Measurements from ENCODE around the gene PAPSS1. TPM values are rescaled to one million over a fixed set of nuclear protein-coding genes. Genes with fewer than 3 reads are reported as not detected.
A peak's percentile ranks its signal among the peaks of the same experiment; 100 is the strongest.

The PAPSS1 gene
- total RNA-seq, 4 donors from 2014 or later, result 44.4 to 58.4 (median 52.0) TPM

GRCh38 chr4:107721436-107722100, 1.5 kb upstream of the PAPSS1 start:
- no peak overlapping the region for H3K27ac ChIP-seq
- DNase-seq (ENCODE audit: low spot score in 2 of 2), result no peak
- H3K4me1 ChIP-seq, result peaks cover 23% of the 10 kb centered on the region
- H3K4me3 ChIP-seq, result peak overlapping the region; percentile 72
- H3K36me3 ChIP-seq, result no peaks in the 10 kb centered on the region
- WGBS, result 60% methylated on average over 9 of the region's 9 CpGs
- H3K27me3 ChIP-seq, result no peaks in the 10 kb centered on the region
- no peaks in the 10 kb centered on the region for H3K9me3 ChIP-seq
- TF ChIP-seq POLR2A (IDR thresholded peaks at IDR 0.05) (no peak), POLR2AphosphoS5 (IDR thresholded peaks at IDR 0.05) (no peak)

GRCh38 chr4:107719207-107719921, 670 bp downstream of the PAPSS1 start:
- DNase-seq (ENCODE audit: low spot score in 2 of 2), result no peak

GRCh38 chr4:107718351-107718965, 1.6 kb downstream of the PAPSS1 start:
- DNase-seq (ENCODE audit: low spot score in 2 of 2), result no peak
- no peak for TF ChIP-seq CTCF (IDR thresholded peaks at IDR 0.05)
- TF ChIP-seq POLR2A (IDR thresholded peaks at IDR 0.05), result no peak
- no peak for TF ChIP-seq POLR2AphosphoS5 (IDR thresholded peaks at IDR 0.05)
- no peak for TF ChIP-seq EP300 (IDR thresholded peaks at IDR 0.05)
- H3K27ac ChIP-seq, result no peak overlapping the region
- H3K4me3 ChIP-seq, result peak overlapping the region; percentile 72
- no peaks in the 10 kb centered on the region for H3K9me3 ChIP-seq
- H3K27me3 ChIP-seq, result no peaks in the 10 kb centered on the region
- H3K4me1 ChIP-seq, result peaks cover 23% of the 10 kb centered on the region
- WGBS, result 56% methylated on average over 10 of the region's 10 CpGs
- H3K36me3 ChIP-seq, result no peaks in the 10 kb centered on the region

More at GRCh38 chr4:107719207-107719921, 670 bp downstream of the PAPSS1 start:
- Histone ChIP-seq H3K27ac (peak overlapping the region; percentile 80), H3K27me3 (no peaks in the 10 kb centered on the region), H3K36me3 (no peaks in the 10 kb centered on the region), H3K4me1 (peaks cover 23% of the 10 kb centered on the region), H3K9me3 (no peaks in the 10 kb centered on the region), H3K4me3 (peak overlapping the region; percentile 72)
- WGBS, result 2% methylated on average over 17 of the region's 28 CpGs
- TF ChIP-seq POLR2AphosphoS5 (IDR thresholded peaks at IDR 0.05), result no peak
- no peak for TF ChIP-seq CTCF (IDR thresholded peaks at IDR 0.05)
- no peak for TF ChIP-seq POLR2A (IDR thresholded peaks at IDR 0.05)
- no peak for TF ChIP-seq EP300 (IDR thresholded peaks at IDR 0.05)

GRCh38 chr4:107714256-107714655, 5.8 kb downstream of the PAPSS1 start:
- WGBS, result 45% methylated on average over 3 of the region's 3 CpGs
- Histone ChIP-seq H3K27ac (no peak overlapping the region), H3K4me3 (no peak overlapping the region), H3K27me3 (no peaks in the 10 kb centered on the region), H3K36me3 (no peaks in the 10 kb centered on the region), H3K9me3 (no peaks in the 10 kb centered on the region), H3K4me1 (peaks cover 36% of the 10 kb centered on the region)
- no peak for TF ChIP-seq POLR2A (IDR thresholded peaks at IDR 0.05)
- no peak for DNase-seq (ENCODE audit: low spot score in 2 of 2)

- Histone ChIP-seq H3K27me3 (no peaks in the 10 kb centered on the region), H3K36me3 (no peaks in the 10 kb centered on the region), H3K9me3 (no peaks in the 10 kb centered on the region), H3K27ac (no peak overlapping the region), H3K4me3 (no peak overlapping the region), H3K4me1 (peaks cover 23% of the 10 kb centered on the region)
- no peak for DNase-seq (ENCODE audit: low spot score in 2 of 2)
- no peak for TF ChIP-seq POLR2AphosphoS5 (IDR thresholded peaks at IDR 0.05)
- no peak for TF ChIP-seq POLR2A (IDR thresholded peaks at IDR 0.05)
- no peak for TF ChIP-seq EP300 (IDR thresholded peaks at IDR 0.05)
- no peak for TF ChIP-seq CTCF (IDR thresholded peaks at IDR 0.05)
- 100% methylated on average over 2 of the region's 2 CpGs for WGBS
These were observed 7.8 kb downstream of the PAPSS1 start for GRCh38 chr4:107712236-107712635.

- H3K27me3 ChIP-seq, result no peaks in the 10 kb centered on the region
These were observed 8.2 kb downstream of the PAPSS1 start for GRCh38 chr4:107711831-107712230.

More at GRCh38 chr4:107711831-107712230, 8.2 kb downstream of the PAPSS1 start:
- 66% methylated on average over 3 of the region's 3 CpGs for WGBS
- Histone ChIP-seq H3K4me1 (peaks cover 21% of the 10 kb centered on the region), H3K9me3 (no peaks in the 10 kb centered on the region), H3K36me3 (no peaks in the 10 kb centered on the region), H3K27ac (no peak overlapping the region), H3K4me3 (no peak overlapping the region)
- TF ChIP-seq POLR2AphosphoS5 (IDR thresholded peaks at IDR 0.05), result no peak
- TF ChIP-seq EP300 (IDR thresholded peaks at IDR 0.05), result no peak
- TF ChIP-seq POLR2A (IDR thresholded peaks at IDR 0.05), result no peak
- DNase-seq (ENCODE audit: low spot score in 2 of 2), result no peak
